K562 (cell line): Measurements from ENCODE around the gene PPM1F. TPM values are rescaled to one million over a fixed set of nuclear protein-coding genes. Genes with fewer than 3 reads are reported as not detected.
A peak's percentile ranks its signal among the peaks of the same experiment; 100 is the strongest.

Experiments used
- PCBP2 ChIP-seq: fragments of 200-400 bp; formaldehyde crosslinking; IDR thresholded peaks from 2 replicates; pipeline ENCODE4 v1.6.1; 2018; ENCODE audit warnings: low read length, low read depth, mild to moderate bottlenecking, moderate library complexity; ENCODE audit not compliant: poor library complexity, severe bottlenecking
- TEAD1 ChIP-seq, 2 experiments: fragments of 450-650 bp in 1 of 2; sonication (generic) in 1 of 2; formaldehyde crosslinking; IDR thresholded peaks; 2 replicates each; pipeline versions ENCODE4 v1.4.0 to v1.8.0; 2020 to 2022; ENCODE audit warnings: mild to moderate bottlenecking in 2 of 2, missing genetic modification reagents in 1 of 2
- TOE1 ChIP-seq, 2 experiments: fragments of 450-650 bp in 1 of 2; sonication (generic) in 1 of 2; formaldehyde crosslinking in 1 of 2; IDR thresholded peaks; 2 replicates each; pipeline versions ENCODE4 v1.7.1 to v1.8.0; 2016 to 2022; ENCODE audit warnings: borderline replicate concordance in 2 of 2, mild to moderate bottlenecking in 2 of 2, antibody characterized with exemption in 1 of 2, inconsistent platforms in 1 of 2, low read depth in 1 of 2, missing genetic modification reagents in 1 of 2, moderate library complexity in 1 of 2
- ZBTB8A ChIP-seq: fragments of 450-650 bp; IDR thresholded peaks from 2 replicates; pipeline ENCODE4 v1.6.1; 2018; ENCODE audit warnings: mild to moderate bottlenecking, moderate library complexity; ENCODE audit not compliant: partially characterized antibody
- ZNF140 ChIP-seq: fragments of 250-450 bp; sonication (Bioruptor Pico); IDR thresholded peaks from 2 replicates; pipeline ENCODE4 v1.8.0; 2021; ENCODE audit warnings: moderate library complexity, mild to moderate bottlenecking, inconsistent platforms
- polyA plus RNA-seq, 8 experiments: library from polyadenylated mRNA; depleted of rRNA in 4 of 8; stranded (reverse) in 5 of 8; unstranded in 3 of 8; fragments of >200 nt; fragmentation: Nextera tagmentation in 2 of 8; fragmentation: Illumina TruSeq in 1 of 8; extraction: Ambion mirVana in 2 of 8; extraction: Trizol in 1 of 8; gene quantifications; 2 replicates each; pipeline versions ENCODE4 v1.2.1 to v1.2.3, GENCODE V29; 2011 to 2014; ENCODE audit warnings: inconsistent platforms in 1 of 8, missing spikeins in 1 of 8
- total RNA-seq, 7 experiments: library from RNA; depleted of rRNA in 6 of 7; stranded (reverse); fragments of >200 nt in 6 of 7; fragmentation: Illumina TruSeq in 2 of 7; extraction: Trizol in 2 of 7; gene quantifications; 2 replicates each; pipeline versions ENCODE4 v1.2.1 to v1.2.3, GENCODE V29; 2011 to 2021; ENCODE audit warnings: low replicate concordance in 1 of 7
- TF ChIP-seq, protein P1 (sequence below), 2 experiments: fragments of 150-350 bp in 1 of 2; IDR thresholded peaks; 2 replicates each; pipeline ENCODE4 v1.6.1; 2012 to 2016; ENCODE audit warnings: low read depth in 2 of 2, low read length in 2 of 2, mild to moderate bottlenecking in 1 of 2, moderate library complexity in 1 of 2
- TF ChIP-seq, protein P2 (sequence below): fragments of 250-450 bp; sonication (Bioruptor Pico); IDR thresholded peaks from 2 replicates; pipeline ENCODE4 v1.4.0; 2020; ENCODE audit warnings: mild to moderate bottlenecking, moderate library complexity
- TF ChIP-seq, protein P3 (sequence below): fragments of 450-650 bp; IDR thresholded peaks from 2 replicates; pipeline ENCODE4 v1.6.1; 2016

PPM1F gene
- total and polyA plus RNA-seq, 9 of the 15 experiments (the other 6 are each of a cell fraction or from before 2014, with no cell fraction given): 2.1 to 159 (median 64.0) TPM

DNA sequence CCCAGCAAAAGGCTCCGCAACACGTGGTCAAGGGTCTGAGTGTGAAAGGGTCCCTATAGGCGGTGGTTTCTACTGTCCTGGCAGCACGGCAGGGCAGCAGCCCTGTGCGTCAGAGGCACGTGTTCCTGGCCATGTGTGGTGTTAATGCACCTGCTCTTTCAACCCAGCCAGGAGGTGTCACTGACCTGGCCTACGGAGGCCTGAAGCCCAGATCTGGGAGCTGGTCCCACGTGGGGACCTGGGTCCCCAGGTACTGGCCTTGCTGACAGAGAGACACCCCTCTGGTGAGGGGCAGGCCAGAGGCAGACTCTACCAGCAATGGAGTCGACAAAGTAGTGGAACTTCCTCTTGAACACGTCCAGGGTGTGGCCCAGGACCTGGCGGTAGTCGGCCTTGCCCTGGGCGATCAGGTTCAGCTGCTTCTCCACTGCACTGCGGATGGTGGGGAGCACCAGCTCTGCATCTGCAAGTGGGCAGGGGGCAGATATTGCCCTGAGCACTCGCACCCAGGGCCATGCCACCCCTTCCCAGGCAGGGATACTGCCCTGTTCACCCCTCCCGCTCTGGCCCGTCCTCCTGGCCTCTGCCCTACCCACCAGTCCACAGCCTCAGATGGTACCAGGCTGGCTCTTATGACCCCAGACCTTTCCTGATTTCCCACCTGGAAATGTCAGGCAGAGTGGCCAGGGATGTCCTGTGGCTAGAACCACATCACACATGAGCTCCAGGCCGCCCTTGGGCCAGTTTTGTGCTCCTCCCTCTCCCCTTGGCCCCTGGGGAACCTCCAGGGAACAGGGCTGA is 6.8 kb upstream of the PPM1F start (continued):
- TF ChIP-seq, protein P1, sequence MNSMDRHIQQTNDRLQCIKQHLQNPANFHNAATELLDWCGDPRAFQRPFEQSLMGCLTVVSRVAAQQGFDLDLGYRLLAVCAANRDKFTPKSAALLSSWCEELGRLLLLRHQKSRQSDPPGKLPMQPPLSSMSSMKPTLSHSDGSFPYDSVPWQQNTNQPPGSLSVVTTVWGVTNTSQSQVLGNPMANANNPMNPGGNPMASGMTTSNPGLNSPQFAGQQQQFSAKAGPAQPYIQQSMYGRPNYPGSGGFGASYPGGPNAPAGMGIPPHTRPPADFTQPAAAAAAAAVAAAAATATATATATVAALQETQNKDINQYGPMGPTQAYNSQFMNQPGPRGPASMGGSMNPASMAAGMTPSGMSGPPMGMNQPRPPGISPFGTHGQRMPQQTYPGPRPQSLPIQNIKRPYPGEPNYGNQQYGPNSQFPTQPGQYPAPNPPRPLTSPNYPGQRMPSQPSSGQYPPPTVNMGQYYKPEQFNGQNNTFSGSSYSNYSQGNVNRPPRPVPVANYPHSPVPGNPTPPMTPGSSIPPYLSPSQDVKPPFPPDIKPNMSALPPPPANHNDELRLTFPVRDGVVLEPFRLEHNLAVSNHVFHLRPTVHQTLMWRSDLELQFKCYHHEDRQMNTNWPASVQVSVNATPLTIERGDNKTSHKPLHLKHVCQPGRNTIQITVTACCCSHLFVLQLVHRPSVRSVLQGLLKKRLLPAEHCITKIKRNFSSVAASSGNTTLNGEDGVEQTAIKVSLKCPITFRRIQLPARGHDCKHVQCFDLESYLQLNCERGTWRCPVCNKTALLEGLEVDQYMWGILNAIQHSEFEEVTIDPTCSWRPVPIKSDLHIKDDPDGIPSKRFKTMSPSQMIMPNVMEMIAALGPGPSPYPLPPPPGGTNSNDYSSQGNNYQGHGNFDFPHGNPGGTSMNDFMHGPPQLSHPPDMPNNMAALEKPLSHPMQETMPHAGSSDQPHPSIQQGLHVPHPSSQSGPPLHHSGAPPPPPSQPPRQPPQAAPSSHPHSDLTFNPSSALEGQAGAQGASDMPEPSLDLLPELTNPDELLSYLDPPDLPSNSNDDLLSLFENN (IDR thresholded peaks at IDR 0.05; ENCODE audit: low read depth in 2 of 2, low read length in 2 of 2): 0 out of 4 replicates have a peak, but pooled peaks of 1 of the 2 experiments have one; percentile 11
- TF ChIP-seq ZNF140 (CRISPR knock-in tag) (no peak), PCBP2 (no peak), ZBTB8A (no peak), TEAD1 (CRISPR knock-in tag; IDR thresholded peaks at IDR 0.05) (peak in 1 of 2 experiments; percentile 53; a peak in 1 of 4 replicates), TOE1 (IDR thresholded peaks at IDR 0.05; ENCODE audit: borderline replicate concordance) (no peak), TOE1 (CRISPR knock-in tag; IDR thresholded peaks at IDR 0.05; ENCODE audit: borderline replicate concordance, low read depth) (no peak)
- TF ChIP-seq, protein P2, sequence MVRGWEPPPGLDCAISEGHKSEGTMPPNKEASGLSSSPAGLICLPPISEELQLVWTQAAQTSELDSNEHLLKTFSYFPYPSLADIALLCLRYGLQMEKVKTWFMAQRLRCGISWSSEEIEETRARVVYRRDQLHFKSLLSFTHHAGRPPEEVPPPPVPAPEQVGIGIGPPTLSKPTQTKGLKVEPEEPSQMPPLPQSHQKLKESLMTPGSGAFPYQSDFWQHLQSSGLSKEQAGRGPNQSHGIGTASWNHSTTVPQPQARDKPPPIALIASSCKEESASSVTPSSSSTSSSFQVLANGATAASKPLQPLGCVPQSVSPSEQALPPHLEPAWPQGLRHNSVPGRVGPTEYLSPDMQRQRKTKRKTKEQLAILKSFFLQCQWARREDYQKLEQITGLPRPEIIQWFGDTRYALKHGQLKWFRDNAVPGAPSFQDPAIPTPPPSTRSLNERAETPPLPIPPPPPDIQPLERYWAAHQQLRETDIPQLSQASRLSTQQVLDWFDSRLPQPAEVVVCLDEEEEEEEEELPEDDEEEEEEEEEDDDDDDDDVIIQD: no peak
- TF ChIP-seq, protein P3, sequence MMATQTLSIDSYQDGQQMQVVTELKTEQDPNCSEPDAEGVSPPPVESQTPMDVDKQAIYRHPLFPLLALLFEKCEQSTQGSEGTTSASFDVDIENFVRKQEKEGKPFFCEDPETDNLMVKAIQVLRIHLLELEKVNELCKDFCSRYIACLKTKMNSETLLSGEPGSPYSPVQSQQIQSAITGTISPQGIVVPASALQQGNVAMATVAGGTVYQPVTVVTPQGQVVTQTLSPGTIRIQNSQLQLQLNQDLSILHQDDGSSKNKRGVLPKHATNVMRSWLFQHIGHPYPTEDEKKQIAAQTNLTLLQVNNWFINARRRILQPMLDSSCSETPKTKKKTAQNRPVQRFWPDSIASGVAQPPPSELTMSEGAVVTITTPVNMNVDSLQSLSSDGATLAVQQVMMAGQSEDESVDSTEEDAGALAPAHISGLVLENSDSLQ: no peak
